HUES6 (cell line): ENCODE results near the gene DYNLRB1.
"Not testable (repeated sequence)": the region's sequence is repeated elsewhere in the genome, so short reads cannot be mapped to it uniquely, and the experiment has no call there.

Source experiments
- H3K27ac ChIP-seq: 2 replicates; pipeline ENCODE4 v1.7.0; 2013; ENCODE audit warnings: low read depth, mild to moderate bottlenecking, low read length, inconsistent platforms
- H3K27me3 ChIP-seq: 2 replicates; pipeline ENCODE4 v1.6.1; 2013; ENCODE audit warnings: low read length; ENCODE audit not compliant: control insufficient read depth, insufficient read depth
- H3K36me3 ChIP-seq: 2 replicates; pipeline ENCODE4 v1.6.1; 2013; ENCODE audit warnings: low read length; ENCODE audit not compliant: control insufficient read depth, insufficient read depth
- H3K4me1 ChIP-seq: 2 replicates; pipeline ENCODE4 v1.6.1; 2013; ENCODE audit warnings: low read length; ENCODE audit not compliant: control insufficient read depth, insufficient read depth
- H3K4me3 ChIP-seq: 2 replicates; pipeline ENCODE4 v1.5.1; 2013; ENCODE audit warnings: low read depth, low read length
- H3K9ac ChIP-seq: one replicate; pipeline ENCODE4 v1.6.1; 2013; ENCODE audit warnings: mild to moderate bottlenecking, low read length
- H3K9me3 ChIP-seq: 2 replicates; pipeline ENCODE4 v1.6.1; 2013; ENCODE audit warnings: low read depth, low read length; ENCODE audit not compliant: control insufficient read depth, insufficient read depth

DYNLRB1 gene

GRCh38 chr20:34512266-34512954, 3.8 kb upstream of the DYNLRB1 start:
- Histone ChIP-seq H3K27ac (no peak overlapping the region), H3K4me1 (0 out of 2 replicates have a peak, but pooled peaks cover 4% of the 10 kb centered on the region), H3K9me3 (no peaks in the 10 kb centered on the region), H3K27me3 (no peaks in the 10 kb centered on the region), H3K4me3 (no peak overlapping the region), H3K36me3 (peaks cover 22% of the 10 kb centered on the region), H3K9ac (no peak overlapping the region)

DNA sequence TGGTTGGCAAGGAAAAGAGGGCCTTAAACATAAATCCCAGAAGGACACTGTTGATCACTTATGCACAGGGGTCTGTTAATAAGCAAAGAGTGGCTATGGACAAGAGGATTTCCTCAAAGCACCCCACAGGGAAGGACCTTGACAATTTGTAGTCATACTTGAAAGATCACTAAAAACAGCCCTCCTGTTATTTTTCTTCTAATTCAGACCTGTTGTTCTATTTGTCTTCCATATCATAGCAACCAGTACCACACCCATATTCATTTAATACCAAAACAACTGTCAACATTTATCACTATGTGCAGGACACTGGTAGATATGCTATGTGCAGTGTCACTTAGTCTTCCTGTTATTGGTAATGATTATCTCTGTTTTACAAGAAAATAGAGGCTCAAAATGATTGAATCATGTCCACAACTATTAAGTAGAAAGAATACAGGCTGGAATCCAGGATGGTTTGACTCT, 3.2 kb upstream of the DYNLRB1 start:
- Histone ChIP-seq H3K4me3 (no peak overlapping the region), H3K9ac (no peak overlapping the region), H3K4me1 (0 out of 2 replicates have a peak, but pooled peaks cover 4% of the 10 kb centered on the region), H3K9me3 (no peaks in the 10 kb centered on the region), H3K27ac (no peak overlapping the region), H3K36me3 (peaks cover 17% of the 10 kb centered on the region), H3K27me3 (no peaks in the 10 kb centered on the region)

DNA sequence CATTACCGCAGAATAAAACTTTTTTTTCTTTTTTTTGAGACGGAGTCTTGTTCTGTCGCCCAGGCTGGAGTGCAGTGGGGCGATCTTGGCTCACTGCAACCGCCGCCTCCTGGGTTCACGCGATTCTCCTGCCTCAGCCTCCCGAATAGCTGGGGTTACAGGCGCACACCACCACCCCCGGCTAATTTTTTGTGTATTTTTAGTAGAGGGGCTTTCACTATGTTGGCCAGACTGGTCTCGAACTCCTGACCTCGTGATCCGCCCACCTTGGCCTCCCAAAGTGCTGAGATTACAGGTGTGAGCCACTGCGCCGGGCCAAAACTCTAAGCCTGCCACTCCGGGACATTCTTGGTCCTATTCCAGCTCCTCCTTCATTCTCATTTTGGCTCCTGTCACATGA, 2.2 kb upstream of the DYNLRB1 start:
- H3K27me3 ChIP-seq, H3K4me1 ChIP-seq, H3K36me3 ChIP-seq, H3K4me3 ChIP-seq, H3K27ac ChIP-seq, H3K9me3 ChIP-seq, H3K9ac ChIP-seq: not testable (repeated sequence)

GRCh38 chr20:34514897-34515483, 1.2 kb upstream of the DYNLRB1 start:
- peaks cover 11% of the 10 kb centered on the region; the same call in 1 of the 2 replicates for H3K36me3 ChIP-seq
- H3K27ac ChIP-seq, result no peak overlapping the region
- H3K4me3 ChIP-seq, result peak overlapping the region; percentile 98
- H3K4me1 ChIP-seq, result 0 out of 2 replicates have a peak, but pooled peaks cover 4% of the 10 kb centered on the region
- no peaks in the 10 kb centered on the region for H3K9me3 ChIP-seq
- no peaks in the 10 kb centered on the region for H3K27me3 ChIP-seq
- H3K9ac ChIP-seq, result peak overlapping the region; percentile 89

DNA sequence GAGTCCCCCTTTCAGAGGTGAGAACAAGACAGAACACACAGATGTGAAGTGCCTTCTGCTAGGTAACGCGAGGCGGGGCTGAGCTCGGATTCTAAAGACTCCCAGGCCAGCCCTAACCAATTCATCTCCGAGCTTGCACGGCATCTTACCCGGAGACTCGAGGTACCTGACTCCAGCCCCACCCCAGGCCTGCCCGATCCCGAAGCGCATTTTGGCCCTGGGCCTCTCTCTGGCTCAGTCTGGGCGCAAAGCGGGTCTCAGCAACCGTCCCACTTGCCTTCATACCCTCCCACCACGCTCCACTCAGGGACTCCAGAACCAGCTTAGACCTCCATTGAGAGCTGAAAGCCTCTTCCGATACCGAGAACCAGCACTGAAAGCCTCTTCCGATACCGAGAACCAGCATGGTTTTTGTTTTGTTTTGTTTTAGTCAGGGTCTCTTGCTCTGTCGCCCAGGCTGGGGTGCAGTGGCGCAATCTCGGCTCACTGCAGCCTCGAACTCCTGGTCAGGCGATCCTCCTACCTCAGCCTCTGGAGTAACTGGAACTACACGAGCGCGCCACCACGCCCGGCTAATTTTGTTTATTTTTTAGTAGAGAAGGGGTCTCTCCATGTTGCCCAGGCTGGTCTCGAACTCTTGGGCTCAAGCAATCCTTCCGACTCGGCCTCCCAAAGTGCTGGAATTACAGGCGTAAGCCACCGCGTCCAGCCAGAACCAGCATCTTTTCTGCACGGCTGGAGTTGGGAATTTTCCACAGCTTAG, 557 bp upstream of the DYNLRB1 start:
- peak overlapping the region; percentile 84; the same call in 1 of the 2 replicates for H3K27ac ChIP-seq
- H3K9ac ChIP-seq, result peak overlapping the region; percentile 89
- 0 out of 2 replicates have a peak, but pooled peaks cover 4% of the 10 kb centered on the region for H3K4me1 ChIP-seq
- H3K36me3 ChIP-seq, result peaks cover 8% of the 10 kb centered on the region; the same call in 1 of the 2 replicates
- no peaks in the 10 kb centered on the region for H3K9me3 ChIP-seq
- no peaks in the 10 kb centered on the region for H3K27me3 ChIP-seq
- peak overlapping the region; percentile 98 for H3K4me3 ChIP-seq

DNA sequence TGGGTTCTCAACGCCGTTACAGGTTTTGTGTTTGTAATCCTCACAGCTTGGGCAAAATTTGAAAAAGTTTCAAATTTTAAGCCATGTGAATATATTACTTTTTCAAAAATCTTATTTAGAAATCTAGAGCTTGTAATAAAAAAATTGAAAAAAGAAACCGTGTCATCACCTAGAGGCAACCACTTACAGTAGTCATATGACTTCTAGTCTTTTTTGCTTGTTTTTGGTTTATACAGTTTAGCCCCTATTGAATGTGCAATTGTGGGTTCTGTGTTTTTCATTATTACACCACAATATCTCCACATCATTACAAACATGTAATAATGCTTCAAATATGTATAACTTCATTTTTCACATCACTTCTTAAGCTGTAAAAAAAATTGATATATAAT, 888 bp downstream of the DYNLRB1 start:
- no peaks in the 10 kb centered on the region for H3K9me3 ChIP-seq
- H3K4me1 ChIP-seq, result 0 out of 2 replicates have a peak, but pooled peaks cover 4% of the 10 kb centered on the region

GRCh38 chr20:34518863-34519262, 2.6 kb downstream of the DYNLRB1 start:
- H3K4me1 ChIP-seq, H3K27ac ChIP-seq, H3K27me3 ChIP-seq, H3K4me3 ChIP-seq, H3K9ac ChIP-seq, H3K9me3 ChIP-seq, H3K36me3 ChIP-seq: not testable (repeated sequence)

More for the DNA sequence above, 888 bp downstream of the DYNLRB1 start:
- H3K9ac ChIP-seq, result peak overlapping the region; percentile 89
- H3K36me3 ChIP-seq, result peaks cover 7% of the 10 kb centered on the region; the same call in 1 of the 2 replicates
- H3K27ac ChIP-seq, result no peak overlapping the region
- no peaks in the 10 kb centered on the region for H3K27me3 ChIP-seq
- peak overlapping the region; percentile 98 for H3K4me3 ChIP-seq

GRCh38 chr20:34519841-34520240, 3.6 kb downstream of the DYNLRB1 start:
- H3K4me1 ChIP-seq, H3K9me3 ChIP-seq, H3K36me3 ChIP-seq, H3K27me3 ChIP-seq, H3K9ac ChIP-seq, H3K4me3 ChIP-seq, H3K27ac ChIP-seq: not testable (repeated sequence)

DNA sequence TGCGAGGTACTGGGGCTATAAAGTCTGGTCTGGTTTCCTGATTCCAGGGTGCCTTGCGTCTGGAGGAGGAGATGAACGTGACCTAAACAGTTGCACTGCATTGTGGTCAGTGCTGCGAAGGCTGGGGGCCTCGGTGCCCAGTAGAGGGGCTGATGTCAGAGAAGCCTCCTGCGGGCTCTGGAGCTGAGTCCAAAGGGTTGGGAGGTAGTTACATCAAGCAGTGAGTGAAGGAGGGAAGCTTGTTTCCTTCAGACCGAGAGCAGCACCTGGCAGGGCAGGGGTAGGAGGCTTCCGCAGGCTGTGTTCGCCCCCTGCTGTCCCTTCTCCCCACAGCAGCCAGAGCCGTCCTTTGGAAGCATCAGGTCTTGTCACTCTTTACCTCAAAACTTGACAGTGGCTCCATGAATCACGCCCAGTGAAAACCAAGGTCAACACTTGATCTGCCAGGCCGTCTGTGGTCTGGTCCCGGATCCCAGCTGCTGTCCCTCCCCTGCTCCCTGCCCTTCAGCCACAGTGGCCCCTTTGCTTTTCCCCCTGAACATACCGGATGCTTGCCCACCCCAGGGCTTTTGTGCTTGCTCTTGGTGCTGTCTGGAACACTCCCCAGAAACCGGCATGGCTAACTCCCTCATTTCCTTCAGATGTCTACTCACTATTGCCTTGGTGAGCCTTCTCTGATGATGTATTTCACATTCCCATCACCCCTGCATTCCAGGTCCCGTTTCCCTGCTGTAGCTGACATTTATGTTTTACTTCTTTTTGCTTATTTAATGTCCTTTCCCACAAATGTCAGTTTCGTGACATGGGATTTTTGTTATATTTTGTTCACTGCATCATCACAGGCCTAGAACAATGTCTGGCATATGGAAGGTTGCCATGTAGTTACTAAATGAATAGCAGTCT, 7.0 kb downstream of the DYNLRB1 start:
- Histone ChIP-seq H3K27me3 (no peaks in the 10 kb centered on the region), H3K27ac (no peak overlapping the region), H3K9me3 (no peaks in the 10 kb centered on the region), H3K4me3 (no peak overlapping the region), H3K4me1 (peaks cover 8% of the 10 kb centered on the region; the same call in 1 of the 2 replicates), H3K36me3 (peaks cover 29% of the 10 kb centered on the region), H3K9ac (no peak overlapping the region)

GRCh38 chr20:34524426-34524825, 8.2 kb downstream of the DYNLRB1 start:
- no peak overlapping the region for H3K27ac ChIP-seq
- no peaks in the 10 kb centered on the region for H3K9me3 ChIP-seq
- H3K4me3 ChIP-seq, result no peak overlapping the region
- H3K27me3 ChIP-seq, result no peaks in the 10 kb centered on the region
- peaks cover 8% of the 10 kb centered on the region; the same call in 1 of the 2 replicates for H3K4me1 ChIP-seq
- peaks cover 39% of the 10 kb centered on the region for H3K36me3 ChIP-seq
- no peak overlapping the region for H3K9ac ChIP-seq
